ENCODE measurements around the gene ATG16L2.

The ATG16L2 gene

DNA sequence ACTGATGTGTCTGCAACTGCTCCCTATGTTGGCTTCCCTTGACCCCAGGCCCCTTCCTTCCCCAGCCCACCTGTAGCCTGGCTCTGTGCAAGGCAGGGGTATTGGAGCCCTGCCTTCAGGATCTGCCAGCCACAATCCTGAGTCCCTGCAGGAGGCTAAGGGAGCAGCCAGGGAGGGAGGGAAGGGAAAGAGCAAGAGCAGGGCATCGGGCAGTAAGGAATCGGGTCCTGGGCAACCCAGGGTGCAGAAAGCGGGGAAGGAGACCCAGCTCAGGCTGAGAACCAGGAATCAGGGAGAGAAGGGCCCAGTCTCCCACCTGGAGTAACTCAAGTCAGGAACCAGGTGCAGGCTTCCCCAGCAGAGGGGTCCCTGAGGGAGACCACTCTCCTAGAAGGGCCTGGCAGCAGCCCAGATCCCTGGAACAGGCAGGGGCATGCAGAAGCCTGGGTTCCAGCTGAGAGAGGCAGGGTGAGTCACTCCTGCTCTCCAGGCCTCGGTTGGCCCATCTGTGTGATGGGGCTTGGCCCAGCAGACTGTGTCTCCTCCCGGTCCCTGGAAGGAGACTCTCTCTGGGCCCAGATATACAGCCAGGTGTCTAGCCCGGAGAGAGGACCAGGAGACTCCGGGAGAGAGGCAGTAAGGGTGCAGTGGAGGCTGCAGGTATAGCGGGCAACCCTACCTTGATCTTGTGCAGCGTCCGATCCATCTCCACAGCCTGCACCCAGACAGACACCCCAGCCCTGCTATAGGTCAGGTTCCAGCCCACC, 33.7 kb upstream of the ATG16L2 start:
- peak overlapping the region; percentile 46 for H3K4me3 ChIP-seq (ENCODE audit: low read length)
- no peak for DNase-seq (ENCODE audit: low read depth)
- TF ChIP-seq, protein P1, sequence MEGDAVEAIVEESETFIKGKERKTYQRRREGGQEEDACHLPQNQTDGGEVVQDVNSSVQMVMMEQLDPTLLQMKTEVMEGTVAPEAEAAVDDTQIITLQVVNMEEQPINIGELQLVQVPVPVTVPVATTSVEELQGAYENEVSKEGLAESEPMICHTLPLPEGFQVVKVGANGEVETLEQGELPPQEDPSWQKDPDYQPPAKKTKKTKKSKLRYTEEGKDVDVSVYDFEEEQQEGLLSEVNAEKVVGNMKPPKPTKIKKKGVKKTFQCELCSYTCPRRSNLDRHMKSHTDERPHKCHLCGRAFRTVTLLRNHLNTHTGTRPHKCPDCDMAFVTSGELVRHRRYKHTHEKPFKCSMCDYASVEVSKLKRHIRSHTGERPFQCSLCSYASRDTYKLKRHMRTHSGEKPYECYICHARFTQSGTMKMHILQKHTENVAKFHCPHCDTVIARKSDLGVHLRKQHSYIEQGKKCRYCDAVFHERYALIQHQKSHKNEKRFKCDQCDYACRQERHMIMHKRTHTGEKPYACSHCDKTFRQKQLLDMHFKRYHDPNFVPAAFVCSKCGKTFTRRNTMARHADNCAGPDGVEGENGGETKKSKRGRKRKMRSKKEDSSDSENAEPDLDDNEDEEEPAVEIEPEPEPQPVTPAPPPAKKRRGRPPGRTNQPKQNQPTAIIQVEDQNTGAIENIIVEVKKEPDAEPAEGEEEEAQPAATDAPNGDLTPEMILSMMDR (conservative IDR thresholded peaks at IDR 0.05; ENCODE audit: low read length): no peak

DNA sequence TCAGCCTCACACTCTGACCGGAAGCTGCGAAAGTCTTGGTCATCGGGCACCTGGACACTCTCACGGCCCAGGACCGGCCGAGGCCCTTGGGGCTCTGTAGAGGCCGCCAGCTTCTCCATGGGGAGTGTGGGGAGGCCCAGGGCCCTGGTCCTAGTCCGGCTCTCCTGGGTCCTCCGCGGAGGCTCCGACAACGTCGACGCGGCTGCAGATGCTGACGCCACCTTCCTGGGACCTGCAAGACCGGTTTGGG, 33.2 kb upstream of the ATG16L2 start:
- TF ChIP-seq, protein P1 (conservative IDR thresholded peaks at IDR 0.05; ENCODE audit: low read length): no peak
- no peak for DNase-seq (ENCODE audit: low read depth)
- peak overlapping the region; percentile 46 for H3K4me3 ChIP-seq (ENCODE audit: low read length)

DNA sequence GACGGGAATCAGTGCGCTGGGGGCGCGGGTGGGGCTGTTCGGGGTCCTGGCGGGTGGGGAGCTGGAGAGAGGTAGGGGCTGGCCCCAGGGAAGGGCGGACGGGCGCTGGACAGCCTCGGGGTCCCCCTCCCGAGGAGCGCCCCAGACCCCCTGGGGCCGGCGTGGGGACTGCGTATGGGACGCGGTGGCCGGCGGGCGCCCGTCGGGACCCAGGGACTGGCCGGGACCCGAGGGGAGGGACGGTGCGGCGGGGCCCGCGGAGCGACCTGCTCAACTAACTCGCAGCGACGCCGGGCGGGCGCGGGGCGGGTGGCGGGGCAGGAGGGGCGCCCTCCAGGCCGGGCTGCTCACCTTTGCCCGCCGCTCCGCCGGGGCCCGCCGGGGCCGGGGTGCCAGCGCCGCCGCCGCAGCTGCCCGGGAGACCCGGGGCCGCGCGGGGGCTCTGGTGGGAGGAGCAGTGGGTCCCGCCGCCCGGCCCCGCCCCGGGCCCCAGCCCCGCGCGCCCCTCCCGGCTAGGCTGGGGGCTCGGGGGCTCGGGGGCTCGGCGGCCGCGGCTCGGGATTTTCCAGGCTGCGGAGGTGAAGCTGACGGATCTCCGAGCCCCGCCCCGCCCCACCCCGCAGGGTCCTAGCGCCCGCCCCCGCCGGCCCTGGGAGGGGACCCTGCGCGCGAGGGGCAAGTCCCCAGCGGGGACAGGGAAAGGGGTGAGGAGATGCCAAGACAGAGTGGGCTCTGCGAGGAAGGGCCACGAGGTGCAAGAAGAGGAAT, 32.7 kb upstream of the ATG16L2 start:
- no peak for DNase-seq (ENCODE audit: low read depth)
- TF ChIP-seq, protein P1 (conservative IDR thresholded peaks at IDR 0.05; ENCODE audit: low read length): no peak
- H3K4me3 ChIP-seq (ENCODE audit: low read length): peak overlapping the region; percentile 46

DNA sequence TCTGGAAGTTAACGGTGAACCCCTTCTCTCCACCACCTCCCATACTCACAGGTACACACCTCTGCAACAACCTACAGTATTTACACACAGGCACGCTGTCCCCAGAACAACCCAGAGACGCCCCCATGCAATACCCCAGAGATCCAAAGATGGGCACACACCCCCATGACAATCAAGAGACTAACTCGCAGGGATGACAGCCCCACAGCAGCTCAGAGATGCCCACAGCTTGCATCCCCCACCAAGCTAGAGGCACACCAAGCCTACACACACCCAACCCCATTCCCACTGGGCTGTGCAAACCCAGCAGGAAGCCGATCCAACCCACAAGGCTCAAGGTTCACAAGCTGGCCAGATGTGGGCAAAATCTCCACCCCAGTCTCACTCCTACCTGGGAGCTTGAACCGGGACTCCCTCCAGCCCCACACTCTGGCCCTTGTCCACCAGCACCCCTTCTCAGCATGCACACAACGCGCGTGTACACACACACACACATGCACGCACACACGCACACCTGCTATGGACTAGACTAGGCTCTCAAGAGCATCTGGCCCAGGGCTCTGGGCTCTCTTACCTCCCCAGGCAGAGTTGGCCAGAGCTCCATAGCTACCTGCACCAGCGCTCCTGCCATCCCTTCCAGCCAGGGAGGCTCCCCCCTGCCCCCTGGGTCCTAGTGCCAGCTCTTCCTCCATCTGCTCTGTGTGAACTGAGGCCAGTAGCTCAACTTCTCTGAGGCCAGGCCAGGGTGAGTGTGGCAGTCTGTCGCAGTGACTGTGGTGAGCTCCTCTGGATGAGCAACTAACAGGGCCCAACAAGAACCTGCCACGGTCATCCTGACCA, 31.9 kb upstream of the ATG16L2 start:
- DNase-seq (ENCODE audit: low read depth): no peak
- TF ChIP-seq, protein P1 (conservative IDR thresholded peaks at IDR 0.05; ENCODE audit: low read length): no peak
- peak overlapping the region; percentile 36 for H3K4me3 ChIP-seq (ENCODE audit: low read length)

DNA sequence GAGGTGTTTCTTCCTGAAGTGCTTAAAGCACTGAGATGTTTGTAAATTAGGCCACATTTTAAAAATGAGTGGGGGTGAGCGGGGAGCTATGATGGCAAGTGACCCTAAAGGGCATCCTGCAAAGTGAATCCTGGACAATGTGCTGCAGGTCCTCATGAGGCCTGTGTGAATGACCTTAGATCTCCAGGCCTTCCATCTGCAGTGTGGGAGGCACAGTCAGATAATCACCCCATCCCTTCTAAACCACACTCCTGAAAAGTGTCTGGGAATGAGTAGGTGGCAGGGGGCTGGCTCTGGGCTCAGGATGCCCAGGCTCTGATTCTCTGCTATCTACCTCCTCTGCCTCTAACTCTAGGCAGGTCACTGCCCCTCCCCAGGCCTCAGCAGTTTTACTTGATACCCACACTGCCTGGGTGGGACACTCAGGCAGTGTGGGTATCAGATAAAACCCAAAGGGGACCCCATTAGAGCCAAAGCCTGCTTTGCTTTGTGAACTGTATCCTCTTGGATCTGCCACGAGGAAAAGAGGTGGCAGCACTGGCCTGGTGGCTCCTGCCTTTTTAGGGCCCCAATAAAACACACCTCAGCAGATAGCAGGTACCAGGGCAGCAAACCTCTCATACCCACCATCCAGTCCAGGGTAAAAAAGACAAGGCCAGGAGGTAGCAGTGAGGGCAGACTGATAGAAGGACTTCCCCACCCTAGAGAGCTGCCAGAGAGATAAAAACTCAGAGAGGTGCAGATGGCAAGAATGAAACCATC, 30.9 kb upstream of the ATG16L2 start:
- H3K4me3 ChIP-seq (ENCODE audit: low read length): no peak overlapping the region
- no peak for DNase-seq (ENCODE audit: low read depth)
- TF ChIP-seq, protein P1 (conservative IDR thresholded peaks at IDR 0.05; ENCODE audit: low read length): no peak

DNA sequence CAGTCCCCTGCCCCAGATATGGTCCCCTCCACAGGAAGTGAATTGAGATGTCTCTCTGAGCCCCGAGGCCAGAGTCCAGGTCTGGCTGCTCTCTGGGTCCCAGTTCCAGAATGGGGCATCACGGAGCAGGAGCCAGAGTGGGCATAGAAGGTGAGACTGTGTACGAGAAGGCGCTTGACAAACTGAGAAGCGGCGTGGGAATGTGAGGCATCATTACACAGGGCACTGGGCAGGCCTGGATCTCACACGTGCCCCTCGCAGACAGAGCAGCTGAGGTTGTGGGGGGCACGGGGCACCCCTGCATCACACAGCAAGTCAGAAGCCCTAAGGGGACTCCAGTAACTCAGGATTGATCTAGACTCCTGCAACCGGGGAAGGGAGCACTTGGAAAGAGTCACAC, 29.5 kb upstream of the ATG16L2 start:
- no peak for DNase-seq (ENCODE audit: low read depth)
- TF ChIP-seq, protein P1 (conservative IDR thresholded peaks at IDR 0.05; ENCODE audit: low read length): no peak
- H3K4me3 ChIP-seq (ENCODE audit: low read length): no peak overlapping the region

All from AG10803 (cell line).